HK-2 (cell line): ENCODE results near the gene SHANK3.

ENCODE experiments used
- DNase-seq: peaks from one replicate; pipeline ENCODE4 v3.0.0-alpha.2; 2018; ENCODE audit not compliant: unreplicated experiment

SHANK3 gene

DNA sequence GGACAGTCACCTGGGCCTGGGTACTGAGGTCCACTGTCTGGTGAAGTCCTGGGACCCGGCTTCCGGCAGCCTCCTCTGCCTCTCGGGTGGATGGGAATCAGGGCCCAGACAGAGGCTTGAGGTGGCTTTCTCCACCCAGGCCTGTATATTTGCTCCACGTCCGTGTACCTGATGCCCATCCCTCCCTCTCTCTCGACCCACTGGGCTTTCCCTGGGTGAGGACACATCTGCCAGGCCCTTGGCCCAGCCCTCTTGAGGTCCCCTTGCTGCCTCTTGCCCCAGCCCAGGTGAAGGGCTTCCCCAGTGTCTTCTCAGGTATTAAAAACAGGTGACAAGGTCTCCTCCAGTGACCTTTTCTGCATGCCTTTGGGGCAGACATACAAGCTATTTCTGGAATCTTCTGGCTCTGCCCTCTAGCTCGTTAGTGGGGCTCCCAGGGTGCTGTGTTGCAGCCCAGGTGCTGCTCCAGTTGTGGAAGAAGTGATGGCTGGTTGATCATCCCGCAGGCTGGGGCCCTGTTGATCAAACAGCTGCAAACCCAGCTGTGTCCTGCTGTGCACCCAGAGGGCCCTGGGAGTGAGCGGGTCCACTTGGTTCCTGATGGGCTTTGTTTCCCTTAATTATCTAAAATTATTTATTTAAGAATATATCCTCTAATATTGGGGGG, 39.9 kb downstream of the SHANK3 start:
- DNase-seq: no peak

DNA sequence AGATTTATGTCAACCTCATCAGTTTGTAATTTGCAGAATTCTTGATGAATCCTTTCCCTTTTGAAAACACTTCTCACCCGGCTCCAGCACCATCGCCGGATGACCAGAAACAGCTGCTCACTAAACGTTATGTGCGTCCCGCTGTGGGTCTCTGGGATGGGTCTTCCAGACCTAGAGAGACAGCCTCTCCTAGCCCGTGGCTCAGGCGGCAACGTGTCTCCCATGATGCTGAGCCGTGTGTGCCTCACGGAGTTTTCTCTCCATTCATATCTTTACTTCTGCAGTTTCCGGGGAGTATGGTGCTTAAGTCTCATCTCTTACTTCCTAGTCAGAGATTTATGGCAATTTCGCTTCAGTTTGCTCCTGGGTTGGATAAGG, 40.4 kb downstream of the SHANK3 start:
- no peak for DNase-seq

DNA sequence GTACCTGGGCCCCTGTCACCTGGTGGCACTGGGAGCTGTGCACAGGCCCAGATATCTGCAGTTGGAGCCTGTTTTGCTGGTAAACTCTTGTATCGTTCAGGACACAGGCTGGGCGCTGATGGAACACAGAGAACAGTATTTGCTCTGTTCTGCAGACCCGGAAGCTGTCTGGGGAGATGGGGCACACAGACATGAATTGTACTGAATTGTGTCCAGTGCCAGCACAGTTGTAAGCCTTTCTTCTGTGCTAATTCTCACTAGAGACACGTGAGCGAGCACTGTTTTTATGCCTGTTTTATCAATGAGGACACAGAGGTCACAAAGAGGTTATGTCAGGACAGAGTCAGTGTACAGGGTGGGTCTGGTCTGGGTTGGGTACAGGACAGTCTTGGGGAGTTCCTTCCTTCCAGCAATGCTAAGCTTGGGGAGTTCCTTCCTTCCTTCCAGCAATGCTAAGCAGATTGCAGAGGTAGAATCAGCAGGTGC, 41.0 kb downstream of the SHANK3 start:
- DNase-seq: no peak

DNA sequence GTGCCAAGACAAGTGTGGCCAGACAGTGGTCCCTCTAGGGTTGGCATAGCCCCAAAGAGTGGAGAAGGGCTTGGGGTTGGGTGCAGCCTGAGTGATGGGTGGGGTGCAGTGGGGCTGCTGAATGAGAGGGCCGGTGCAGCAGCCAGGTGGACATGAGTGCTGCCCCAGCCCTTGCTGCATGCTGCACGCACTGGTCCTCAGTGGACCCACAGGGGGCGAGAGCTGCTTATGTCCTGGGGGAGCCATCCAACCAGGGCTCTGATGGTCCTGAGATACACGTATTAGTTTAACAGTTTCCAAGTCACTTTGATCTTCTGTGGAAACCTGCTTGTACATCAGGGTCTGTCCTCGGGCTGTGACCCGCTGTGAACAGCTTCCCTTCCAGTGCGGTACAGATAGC, 41.5 kb downstream of the SHANK3 start:
- DNase-seq: no peak

DNA sequence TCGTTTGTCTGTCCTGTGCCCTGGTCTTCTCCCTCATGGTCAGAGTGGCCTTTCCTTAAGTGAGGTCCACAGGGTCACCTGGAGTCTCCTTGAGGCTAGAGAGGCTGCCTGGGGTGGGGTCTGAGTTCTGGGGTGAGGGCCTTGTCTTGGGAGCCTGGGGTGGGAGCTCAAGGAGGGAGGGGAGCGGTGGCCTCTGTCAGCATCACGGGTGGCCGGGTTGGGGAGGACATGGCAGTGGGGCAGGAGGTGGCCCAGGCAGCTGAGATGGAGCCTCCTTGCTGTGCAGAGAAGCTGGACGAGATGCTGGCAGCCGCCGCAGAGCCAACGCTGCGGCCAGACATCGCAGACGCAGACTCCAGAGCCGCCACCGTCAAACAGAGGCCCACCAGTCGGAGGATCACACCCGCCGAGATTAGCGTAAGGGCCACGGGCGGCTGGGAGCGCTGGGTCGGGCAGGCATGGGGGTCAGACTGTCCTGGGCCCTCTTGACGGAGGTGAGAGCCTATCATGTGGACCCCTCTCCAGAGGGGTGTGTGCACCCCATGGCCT, 42.1 kb downstream of the SHANK3 start:
- no peak for DNase-seq

DNA sequence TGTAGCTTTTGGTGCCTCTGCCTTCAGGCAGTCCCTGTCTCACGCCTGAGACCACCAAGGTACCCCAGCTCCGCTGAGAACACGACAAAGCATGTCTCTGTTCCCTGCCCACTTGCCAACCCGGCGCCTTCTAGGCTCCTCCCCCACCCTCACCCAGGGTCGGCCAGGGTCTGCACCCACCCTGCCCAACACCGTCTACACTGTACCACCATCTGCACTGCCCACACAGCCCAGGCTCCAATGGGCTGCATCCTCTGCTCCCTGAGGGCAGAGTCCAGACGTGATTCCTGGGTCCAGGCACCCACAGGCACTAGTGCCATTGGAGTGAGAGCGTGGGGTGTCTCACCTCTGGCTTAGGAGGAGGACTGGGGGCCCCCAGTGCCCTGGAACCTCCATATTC, 42.6 kb downstream of the SHANK3 start:
- DNase-seq: no peak

DNA sequence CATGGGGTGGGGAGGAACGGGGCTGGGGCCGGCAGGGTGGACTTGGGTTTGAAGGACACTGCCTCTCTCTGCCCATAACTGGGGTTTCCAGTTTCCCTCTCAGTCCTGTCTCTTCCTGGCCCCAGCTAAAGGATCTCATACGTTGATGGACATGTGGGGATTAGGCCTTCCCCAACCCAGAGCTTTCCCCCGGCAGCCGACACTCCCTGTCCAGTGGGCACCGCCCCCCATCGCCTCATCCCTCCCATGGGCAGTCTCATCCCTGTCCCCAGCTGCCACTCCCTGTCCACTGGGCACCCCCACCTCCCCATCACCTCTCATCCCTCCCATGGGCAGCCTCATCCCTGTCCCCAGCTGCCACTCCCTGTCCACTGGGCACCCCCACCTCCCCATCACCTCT, 43.2 kb downstream of the SHANK3 start:
- no peak for DNase-seq

DNA sequence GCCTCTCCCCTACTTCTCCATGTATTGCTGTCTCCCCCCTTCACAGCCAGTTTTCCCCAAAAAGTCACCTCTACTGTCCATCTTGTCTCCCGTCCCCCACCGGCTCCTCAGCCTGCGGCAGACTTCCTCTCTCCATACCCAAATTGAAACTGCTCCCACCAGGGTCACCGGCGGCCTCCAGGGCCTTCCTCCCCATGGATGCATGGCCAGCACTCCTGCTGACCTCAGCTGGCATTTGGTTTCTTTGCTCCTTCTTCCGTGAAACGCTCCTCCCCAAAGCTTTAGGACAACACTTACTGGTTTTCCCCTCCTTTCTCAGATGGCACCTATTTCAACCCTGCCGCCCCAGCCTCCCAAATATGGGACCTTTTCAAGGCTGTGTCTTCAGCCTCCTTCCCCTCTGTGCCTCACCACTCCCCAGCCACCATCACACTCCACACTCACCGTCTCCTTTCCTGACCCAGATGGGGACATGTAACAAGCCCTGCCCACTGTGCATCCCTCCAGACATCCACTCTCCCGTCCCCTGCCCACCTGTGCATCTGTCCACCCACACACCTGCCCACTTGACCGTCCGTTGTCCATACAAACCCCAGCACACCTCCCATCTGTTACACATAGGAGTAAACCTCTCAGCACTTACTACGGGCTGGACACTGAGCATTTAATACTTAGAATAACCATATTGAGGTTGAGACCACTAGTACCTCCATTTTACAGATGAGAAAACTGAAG, 43.8 kb downstream of the SHANK3 start:
- DNase-seq: no peak

DNA sequence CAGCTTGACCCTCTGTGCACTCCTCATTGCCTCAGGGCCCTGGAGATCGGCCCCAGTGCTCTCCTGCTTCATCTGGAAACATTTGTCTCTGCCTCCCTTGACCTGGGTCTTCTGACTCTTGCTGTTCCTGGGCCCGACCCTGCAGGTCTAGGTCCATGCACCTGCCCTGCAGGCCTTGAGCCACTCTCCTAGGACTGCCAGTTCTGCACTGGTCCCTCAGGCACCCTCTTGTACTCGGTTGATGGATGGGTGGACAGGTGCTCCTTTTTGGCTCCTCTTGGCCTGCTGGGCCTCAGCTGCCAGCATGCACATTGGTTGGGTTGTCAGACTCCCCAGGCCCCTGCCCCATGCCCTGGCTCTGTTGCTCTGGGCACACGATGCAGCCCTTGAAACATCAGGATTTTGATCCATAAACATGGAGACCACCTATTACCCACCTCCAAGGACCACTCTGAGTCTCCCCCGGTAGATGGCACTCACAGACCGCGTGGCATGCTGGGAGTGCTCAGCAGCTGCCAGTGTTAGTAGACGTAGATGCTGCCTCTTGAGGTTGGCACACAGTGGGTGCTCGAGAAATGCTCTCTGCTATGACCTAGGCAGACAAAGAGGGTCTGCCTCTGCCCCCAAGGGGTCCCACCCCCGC, 45.2 kb downstream of the SHANK3 start:
- DNase-seq: no peak

DNA sequence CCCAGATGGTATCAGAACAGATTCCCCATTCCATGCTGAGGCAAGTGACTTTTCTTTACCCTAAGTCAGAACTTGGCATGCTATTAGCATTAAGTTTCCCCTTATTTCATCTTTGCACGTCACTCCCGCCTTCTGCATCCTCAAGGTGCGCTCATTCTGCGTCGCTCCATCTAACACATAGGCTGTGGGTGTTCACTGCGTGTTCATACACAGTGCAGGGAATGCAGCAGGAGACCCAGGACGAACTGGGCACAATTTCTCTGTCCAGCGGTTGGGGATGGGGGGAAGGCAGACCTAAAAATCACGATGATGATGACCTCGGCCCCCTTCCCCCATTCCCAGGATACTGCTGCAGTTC, 45.7 kb downstream of the SHANK3 start:
- no peak for DNase-seq

DNA sequence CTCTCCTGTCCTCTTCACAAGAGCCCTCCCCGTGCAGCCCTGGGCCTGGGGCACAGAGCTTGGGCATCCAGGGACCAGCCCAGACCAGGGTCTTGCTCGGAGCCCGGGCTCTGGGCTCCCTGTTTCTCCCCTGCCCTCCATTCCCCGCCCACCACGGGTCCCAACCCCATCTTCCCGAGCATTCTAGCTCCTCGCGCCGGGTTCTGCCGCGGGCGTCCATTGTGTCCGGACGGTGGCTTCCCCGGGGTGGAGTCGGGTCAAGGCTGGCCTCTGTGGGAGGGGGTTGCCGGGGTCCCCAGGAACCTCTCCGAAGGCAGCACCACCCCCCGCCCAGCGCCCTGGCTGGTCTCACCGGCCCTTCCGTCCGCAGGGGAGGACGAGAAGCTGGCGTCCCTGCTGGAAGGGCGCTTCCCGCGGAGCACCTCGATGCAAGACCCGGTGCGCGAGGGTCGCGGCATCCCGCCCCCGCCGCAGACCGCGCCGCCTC, 47.2 kb downstream of the SHANK3 start:
- DNase-seq: no peak

DNA sequence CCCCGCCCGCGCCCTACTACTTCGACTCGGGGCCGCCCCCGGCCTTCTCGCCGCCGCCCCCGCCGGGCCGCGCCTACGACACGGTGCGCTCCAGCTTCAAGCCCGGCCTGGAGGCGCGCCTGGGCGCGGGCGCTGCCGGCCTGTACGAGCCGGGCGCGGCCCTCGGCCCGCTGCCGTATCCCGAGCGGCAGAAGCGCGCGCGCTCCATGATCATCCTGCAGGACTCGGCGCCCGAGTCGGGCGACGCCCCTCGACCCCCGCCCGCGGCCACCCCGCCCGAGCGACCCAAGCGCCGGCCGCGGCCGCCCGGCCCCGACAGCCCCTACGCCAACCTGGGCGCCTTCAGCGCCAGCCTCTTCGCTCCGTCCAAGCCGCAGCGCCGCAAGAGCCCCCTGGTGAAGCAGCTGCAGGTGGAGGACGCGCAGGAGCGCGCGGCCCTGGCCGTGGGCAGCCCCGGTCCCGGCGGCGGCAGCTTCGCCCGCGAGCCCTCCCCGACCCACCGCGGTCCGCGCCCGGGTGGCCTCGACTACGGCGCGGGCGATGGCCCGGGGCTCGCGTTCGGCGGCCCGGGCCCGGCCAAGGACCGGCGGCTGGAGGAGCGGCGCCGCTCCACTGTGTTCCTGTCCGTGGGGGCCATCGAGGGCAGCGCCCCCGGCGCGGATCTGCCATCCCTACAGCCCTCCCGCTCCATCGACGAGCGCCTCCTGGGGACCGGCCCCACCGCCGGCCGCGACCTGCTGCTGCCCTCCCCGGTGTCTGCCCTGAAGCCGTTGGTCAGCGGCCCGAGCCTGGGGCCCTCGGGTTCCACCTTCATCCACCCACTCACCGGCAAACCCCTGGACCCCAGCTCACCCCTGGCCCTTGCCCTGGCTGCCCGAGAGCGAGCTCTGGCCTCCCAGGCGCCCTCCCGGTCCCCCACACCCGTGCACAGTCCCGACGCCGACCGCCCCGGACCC, 48.0 kb downstream of the SHANK3 start:
- no peak for DNase-seq

DNA sequence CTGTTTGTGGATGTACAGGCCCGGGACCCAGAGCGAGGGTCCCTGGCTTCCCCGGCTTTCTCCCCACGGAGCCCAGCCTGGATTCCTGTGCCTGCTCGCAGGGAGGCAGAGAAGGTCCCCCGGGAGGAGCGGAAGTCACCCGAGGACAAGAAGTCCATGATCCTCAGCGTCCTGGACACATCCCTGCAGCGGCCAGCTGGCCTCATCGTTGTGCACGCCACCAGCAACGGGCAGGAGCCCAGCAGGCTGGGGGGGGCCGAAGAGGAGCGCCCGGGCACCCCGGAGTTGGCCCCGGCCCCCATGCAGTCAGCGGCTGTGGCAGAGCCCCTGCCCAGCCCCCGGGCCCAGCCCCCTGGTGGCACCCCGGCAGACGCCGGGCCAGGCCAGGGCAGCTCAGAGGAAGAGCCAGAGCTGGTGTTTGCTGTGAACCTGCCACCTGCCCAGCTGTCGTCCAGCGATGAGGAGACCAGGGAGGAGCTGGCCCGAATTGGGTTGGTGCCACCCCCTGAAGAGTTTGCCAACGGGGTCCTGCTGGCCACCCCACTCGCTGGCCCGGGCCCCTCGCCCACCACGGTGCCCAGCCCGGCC, 48.7 kb downstream of the SHANK3 start:
- no peak for DNase-seq

DNA sequence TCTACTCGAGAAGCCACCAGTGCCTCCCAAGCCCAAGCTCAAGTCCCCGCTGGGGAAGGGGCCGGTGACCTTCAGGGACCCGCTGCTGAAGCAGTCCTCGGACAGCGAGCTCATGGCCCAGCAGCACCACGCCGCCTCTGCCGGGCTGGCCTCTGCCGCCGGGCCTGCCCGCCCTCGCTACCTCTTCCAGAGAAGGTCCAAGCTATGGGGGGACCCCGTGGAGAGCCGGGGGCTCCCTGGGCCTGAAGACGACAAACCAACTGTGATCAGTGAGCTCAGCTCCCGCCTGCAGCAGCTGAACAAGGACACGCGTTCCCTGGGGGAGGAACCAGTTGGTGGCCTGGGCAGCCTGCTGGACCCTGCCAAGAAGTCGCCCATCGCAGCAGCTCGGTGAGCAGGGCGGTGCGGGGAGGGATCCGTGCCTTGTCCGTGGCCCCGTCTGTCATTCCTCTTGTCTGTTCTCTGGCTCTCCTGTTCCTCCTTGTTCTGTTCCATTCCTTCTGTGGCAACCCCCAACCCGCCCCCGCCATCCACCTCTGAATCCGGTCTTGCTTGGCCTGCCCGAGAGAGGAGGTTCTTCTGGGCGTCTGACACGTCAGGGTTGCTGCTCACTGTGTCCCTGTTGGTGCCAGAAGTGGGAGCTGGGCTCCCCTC, 49.6 kb downstream of the SHANK3 start:
- no peak for DNase-seq
